ENCODE measurements around the gene WDR5B. TPM values are rescaled to one million over a fixed set of nuclear protein-coding genes. Genes with fewer than 3 reads are reported as not detected.
A peak's percentile ranks its signal among the peaks of the same experiment; 100 is the strongest.

Gene WDR5B
- total RNA-seq, 1 donor from 2014 or later, result 5.1 TPM

GRCh38 chr3:122435950-122436349 lies 20.1 kb upstream of the WDR5B start:
- peaks cover 87% of the 10 kb centered on the region for H3K36me3 ChIP-seq
- no peak for TF ChIP-seq CTCF (IDR thresholded peaks at IDR 0.05)

GRCh38 chr3:122430371-122430770 lies 14.5 kb upstream of the WDR5B start:
- Histone ChIP-seq H3K27ac (no peak overlapping the region), H3K9me3 (no peaks in the 10 kb centered on the region), H3K4me3 (no peak overlapping the region), H3K27me3 (no peaks in the 10 kb centered on the region), H3K4me1 (no peaks in the 10 kb centered on the region), H3K36me3 (peaks cover 58% of the 10 kb centered on the region)
- intact Hi-C loops (cut with DNase I), result no loop called here
- ATAC-seq (no peak), DNase-seq (no peak)
- TF ChIP-seq CTCF (IDR thresholded peaks at IDR 0.05), result no peak

More at GRCh38 chr3:122435950-122436349, 20.1 kb upstream of the WDR5B start:
- intact Hi-C loops (cut with DNase I), result no loop called here
- H3K4me3 ChIP-seq, result no peak overlapping the region
- ATAC-seq, result no peak
- no peak overlapping the region for H3K27ac ChIP-seq
- no peaks in the 10 kb centered on the region for H3K9me3 ChIP-seq
- H3K27me3 ChIP-seq, result no peaks in the 10 kb centered on the region
- DNase-seq, result no peak
- H3K4me1 ChIP-seq, result no peaks in the 10 kb centered on the region

- intact Hi-C loops (cut with DNase I), result no loop called here
- no peaks in the 10 kb centered on the region for H3K4me1 ChIP-seq
- H3K9me3 ChIP-seq, result no peaks in the 10 kb centered on the region
- DNase-seq (no peak), ATAC-seq (no peak)
- no peak for TF ChIP-seq CTCF (IDR thresholded peaks at IDR 0.05)
- H3K27me3 ChIP-seq, result no peaks in the 10 kb centered on the region
- no peak overlapping the region for H3K4me3 ChIP-seq
- peaks cover 56% of the 10 kb centered on the region for H3K36me3 ChIP-seq
- no peak overlapping the region for H3K27ac ChIP-seq
Measured at GRCh38 chr3:122427857-122428471, 12.1 kb upstream of the WDR5B start.

GRCh38 chr3:122421836-122422235 lies 6.0 kb upstream of the WDR5B start:
- Histone ChIP-seq H3K4me3 (no peak overlapping the region), H3K27ac (no peak overlapping the region), H3K27me3 (no peaks in the 10 kb centered on the region), H3K9me3 (no peaks in the 10 kb centered on the region), H3K4me1 (peaks cover 8% of the 10 kb centered on the region), H3K36me3 (peaks cover 47% of the 10 kb centered on the region)
- ATAC-seq (no peak), DNase-seq (no peak)
- intact Hi-C loops (cut with DNase I), result no loop called here
- no peak for TF ChIP-seq CTCF (IDR thresholded peaks at IDR 0.05)

GRCh38 chr3:122421101-122421500 lies 5.2 kb upstream of the WDR5B start:
- H3K36me3 ChIP-seq, result peaks cover 40% of the 10 kb centered on the region
- no peaks in the 10 kb centered on the region for H3K9me3 ChIP-seq
- H3K27me3 ChIP-seq, result no peaks in the 10 kb centered on the region
- H3K4me3 ChIP-seq, result no peak overlapping the region
- DNase-seq, result no peak
- intact Hi-C loops (cut with DNase I), result no loop called here
- H3K27ac ChIP-seq, result no peak overlapping the region
- H3K4me1 ChIP-seq, result peaks cover 9% of the 10 kb centered on the region
- no peak for TF ChIP-seq CTCF (IDR thresholded peaks at IDR 0.05)
- no peak for ATAC-seq

DNA sequence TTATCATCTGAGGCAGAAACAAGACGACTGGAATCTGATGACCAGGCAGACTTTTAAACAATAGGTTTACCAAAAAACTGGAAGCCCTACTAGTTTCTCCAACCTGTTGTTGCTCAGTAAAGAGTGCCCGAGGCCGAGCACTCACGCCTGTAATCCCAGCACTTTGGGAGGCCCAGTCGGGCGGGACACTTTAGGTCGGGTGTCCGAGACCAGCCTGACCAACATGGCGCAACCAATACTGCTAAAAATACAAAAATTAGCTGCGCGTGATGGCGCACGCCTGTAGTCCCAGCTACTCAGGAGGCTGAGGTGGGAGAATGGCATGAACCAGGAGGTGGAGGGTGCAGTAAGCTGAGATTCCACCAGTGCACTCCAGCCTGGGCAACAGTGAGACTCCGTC lies 1.1 kb upstream of the WDR5B start:
- peak overlapping the region; percentile 92 for H3K27ac ChIP-seq
- DNase-seq (no peak), ATAC-seq (no peak)
- H3K4me3 ChIP-seq, result peak overlapping the region; percentile 75
- no peak for TF ChIP-seq CTCF (IDR thresholded peaks at IDR 0.05)
- intact Hi-C loops (cut with DNase I), result no loop called here
- H3K36me3 ChIP-seq, result peaks cover 3% of the 10 kb centered on the region
- H3K9me3 ChIP-seq, result no peaks in the 10 kb centered on the region
- H3K4me1 ChIP-seq, result peaks cover 9% of the 10 kb centered on the region
- no peaks in the 10 kb centered on the region for H3K27me3 ChIP-seq
